GM21723 (cell line): ENCODE measurements around the gene VPS54.

ENCODE experiments used
- ATAC-seq: cut with Tn5 transposase; IDR thresholded peaks from one replicate; pipeline ENCODE4 v1.9.1; 2021; ENCODE audit warnings: mild to moderate bottlenecking, moderate library complexity; ENCODE audit not compliant: unreplicated experiment

Gene VPS54

GRCh38 chr2:63926815-63927214 lies 92.4 kb downstream of the VPS54 start:
- no peak for ATAC-seq

GRCh38 chr2:63914311-63914710 lies 104.9 kb downstream of the VPS54 start:
- ATAC-seq, result no peak

- ATAC-seq, result no peak
Measured at GRCh38 chr2:63903003-63903402, 116.2 kb downstream of the VPS54 start.

GRCh38 chr2:63902149-63902548 lies 117.1 kb downstream of the VPS54 start:
- no peak for ATAC-seq

- ATAC-seq, result no peak
Measured at GRCh38 chr2:63899639-63900038, 119.6 kb downstream of the VPS54 start.

- no peak for ATAC-seq
Measured at GRCh38 chr2:63898839-63899238, 120.4 kb downstream of the VPS54 start.

- no peak for ATAC-seq
Measured at GRCh38 chr2:63894167-63894566, 125.1 kb downstream of the VPS54 start.

GRCh38 chr2:63893163-63893562 lies 126.1 kb downstream of the VPS54 start:
- no peak for ATAC-seq

- ATAC-seq, result no peak
Measured at GRCh38 chr2:63891488-63892030, 127.7 kb downstream of the VPS54 start.

GRCh38 chr2:63890678-63891077 lies 128.6 kb downstream of the VPS54 start:
- ATAC-seq, result no peak

GRCh38 chr2:63888490-63889402 lies 130.5 kb downstream of the VPS54 start:
- peak; percentile 80 for ATAC-seq

GRCh38 chr2:63888053-63888452 lies 131.2 kb downstream of the VPS54 start:
- no peak for ATAC-seq

- ATAC-seq, result no peak
Measured at GRCh38 chr2:63886445-63886844, 132.8 kb downstream of the VPS54 start.

- ATAC-seq, result no peak
Measured at GRCh38 chr2:63882395-63883105, 136.7 kb downstream of the VPS54 start.

GRCh38 chr2:63881205-63881604 lies 138.0 kb downstream of the VPS54 start:
- no peak for ATAC-seq

GRCh38 chr2:63880625-63881024 lies 138.6 kb downstream of the VPS54 start:
- no peak for ATAC-seq

- no peak for ATAC-seq
Measured at GRCh38 chr2:63879876-63880433, 139.3 kb downstream of the VPS54 start.

- no peak for ATAC-seq
Measured at GRCh38 chr2:63878486-63878885, 140.7 kb downstream of the VPS54 start.

- no peak for ATAC-seq
Measured at GRCh38 chr2:63876311-63876710, 142.9 kb downstream of the VPS54 start.

- no peak for ATAC-seq
Measured at GRCh38 chr2:63875559-63876245, 143.5 kb downstream of the VPS54 start.

GRCh38 chr2:63875131-63875527 lies 144.1 kb downstream of the VPS54 start:
- no peak for ATAC-seq
